K562 (cell line): ENCODE measurements around the gene RNASE4. TPM values are rescaled to one million over a fixed set of nuclear protein-coding genes. Genes with fewer than 3 reads are reported as not detected.
A peak's percentile ranks its signal among the peaks of the same experiment; 100 is the strongest.

Experiments used
- ATAC-seq: fragments of 200-7000 bp; cut with Tn5 transposase; 3 replicates; pipeline ENCODE4 v1.9.1; 2020; ENCODE audit warnings: moderate library complexity
- BruUV-seq: library from RNA; stranded (reverse); fragments of 400-500 nt; replicated peaks from 2 replicates; lab custom pipeline; 2021; lab: Mats Ljungman, UMichigan
- CTCF ChIA-PET: fragments of 300-600 bp; formaldehyde crosslinking; extraction: SDS; loops from one replicate; lab custom pipeline; 2021; ENCODE audit warnings: low intra/inter-chr PET ratio; lab: Yijun Ruan, JAX
- POLR2A ChIA-PET: fragments of 300-600, 350-650 bp; sonication (Branson Sonifier 250); formaldehyde crosslinking; extraction: SDS; loops from one replicate; lab custom pipeline; 2021; ENCODE audit warnings: antibody characterized with exemption, inconsistent platforms; lab: Yijun Ruan, JAX
- DNase-seq, 4 experiments: peaks; one replicate each; pipeline versions ENCODE4 v3.0.0 to v3.0.0-alpha.2; 2011 to 2018; ENCODE audit warnings: low spot score in 3 of 4, mixed read lengths in 3 of 4; ENCODE audit errors: extremely low read depth in 1 of 4
- FAIRE-seq: peaks from 2 replicates; lab custom pipeline; 2011; peaks lifted over from hg19 to GRCh38; lab: Jason Lieb, UNC
- H2AFZ ChIP-seq: 2 replicates; pipeline ENCODE4 v1.6.0; 2011; ENCODE audit warnings: low read depth, low read length, control low read depth, inconsistent platforms
- H3K27ac ChIP-seq: fragments of 200-600 bp; 3 replicates; pipeline ENCODE4 v1.8.0; 2011; ENCODE audit warnings: low read depth, mild to moderate bottlenecking, control low read depth, inconsistent platforms, low read length, moderate library complexity, mixed read lengths; ENCODE audit errors: extremely low read depth
- H3K27me3 ChIP-seq, 2 experiments: fragments of 300-600 bp in 1 of 2; 2 replicates in 1 of 2; 3 replicates in 1 of 2; pipeline versions ENCODE4 v1.6.0 to v1.8.0; 2011; ENCODE audit warnings: inconsistent platforms in 2 of 2, low read length in 2 of 2, mild to moderate bottlenecking in 1 of 2, mixed read lengths in 1 of 2, moderate library complexity in 1 of 2; ENCODE audit not compliant: control insufficient read depth in 2 of 2, insufficient read depth in 2 of 2
- H3K36me3 ChIP-seq: fragments of 300-600 bp; 3 replicates; pipeline ENCODE4 v1.8.0; 2011; ENCODE audit warnings: mild to moderate bottlenecking, low read length, inconsistent platforms; ENCODE audit not compliant: control insufficient read depth, insufficient read depth
- H3K4me1 ChIP-seq, 2 experiments: fragments of 200-600 bp in 1 of 2; replicated peaks in 1 of 2; 2 replicates in 1 of 2; 3 replicates in 1 of 2; pipeline versions ENCODE4 v1.5.1 to v1.8.0; 2011; ENCODE audit warnings: inconsistent platforms in 2 of 2, low read length in 2 of 2, mild to moderate bottlenecking in 1 of 2, mixed read lengths in 1 of 2, moderate library complexity in 1 of 2; ENCODE audit not compliant: control insufficient read depth in 2 of 2, insufficient read depth in 2 of 2
- H3K4me2 ChIP-seq: 2 replicates; pipeline ENCODE4 v1.6.1; 2011; ENCODE audit warnings: low read length, control low read depth, inconsistent platforms, mixed read lengths; ENCODE audit not compliant: insufficient read depth
- H3K4me3 ChIP-seq: fragments of 200-600 bp; sonication (generic), shearing (Covaris generic); 2 replicates; pipeline ENCODE4 v1.5.1; 2016; ENCODE audit warnings: control low read depth, inconsistent platforms
- H3K79me2 ChIP-seq: fragments of 200-600 bp; 3 replicates; pipeline ENCODE4 v1.8.0; 2011; ENCODE audit warnings: low read length, inconsistent platforms; ENCODE audit not compliant: control insufficient read depth, insufficient read depth
- H3K9ac ChIP-seq, 2 experiments: 2 replicates each; pipeline versions ENCODE4 v1.6.0 to v1.6.1; 2011; ENCODE audit warnings: low read depth in 2 of 2, low read length in 2 of 2, control low read depth in 1 of 2, inconsistent platforms in 1 of 2, mild to moderate bottlenecking in 1 of 2, mixed read lengths in 1 of 2; ENCODE audit not compliant: insufficient read depth in 1 of 2
- H3K9me1 ChIP-seq: one replicate; pipeline ENCODE4 v1.6.0; 2011; ENCODE audit warnings: inconsistent platforms, mild to moderate bottlenecking, low read length, moderate library complexity; ENCODE audit not compliant: control insufficient read depth, insufficient read depth
- H3K9me3 ChIP-seq: replicated peaks from 2 replicates; pipeline ENCODE4 v1.5.1; 2011; ENCODE audit warnings: low read depth, low read length, inconsistent platforms; ENCODE audit not compliant: control insufficient read depth, insufficient read depth
- H4K20me1 ChIP-seq: replicated peaks from 2 replicates; pipeline ENCODE4 v1.6.1; 2011; ENCODE audit warnings: low read length, inconsistent platforms, mixed read lengths; ENCODE audit not compliant: control insufficient read depth, insufficient read depth
- FOSL1 ChIP-seq: fragments of 200-800 bp; sonication (Bioruptor generic); conservative IDR thresholded peaks from 2 replicates; pipeline ENCODE4 v1.6.1; 2016; ENCODE audit warnings: missing genetic modification characterization, missing compliant biosample characterization
- IFI16 ChIP-seq: fragments of 250-450 bp; sonication (Bioruptor Pico); IDR thresholded peaks from 2 replicates; pipeline ENCODE4 v2.1.2; 2022; ENCODE audit warnings: mild to moderate bottlenecking, inconsistent platforms
- JUND ChIP-seq, 2 experiments: IDR thresholded peaks; 2 replicates in 1 of 2; 3 replicates in 1 of 2; pipeline ENCODE4 v1.6.1; 2011; ENCODE audit warnings: borderline replicate concordance in 2 of 2, low read depth in 2 of 2, low read length in 2 of 2, improper control_type of control experiment in 1 of 2, missing biosample characterization in 1 of 2, missing genetic modification characterization in 1 of 2, missing genetic modification reagents in 1 of 2
- KAT8 ChIP-seq: fragments of 450-650 bp; IDR thresholded peaks from 2 replicates; pipeline ENCODE4 v1.6.1; 2016; ENCODE audit warnings: low read depth, mild to moderate bottlenecking
- NR2C2 ChIP-seq, 2 experiments: fragments of 200-800 bp in 1 of 2; sonication (Bioruptor generic) in 1 of 2; sonication (generic) in 1 of 2; formaldehyde crosslinking in 1 of 2; IDR thresholded peaks; 2 replicates each; pipeline versions ENCODE4 v1.6.1 to v1.8.0; 2016 to 2022; ENCODE audit warnings: mild to moderate bottlenecking in 1 of 2, missing compliant biosample characterization in 1 of 2, missing genetic modification characterization in 1 of 2, missing genetic modification reagents in 1 of 2
- SMAD4 ChIP-seq: fragments of 250-450 bp; sonication (Bioruptor Pico); conservative IDR thresholded peaks from 2 replicates; pipeline ENCODE4 v1.8.0; 2021; ENCODE audit warnings: inconsistent platforms, mild to moderate bottlenecking, moderate library complexity
- YY1 ChIP-seq, 3 experiments: IDR thresholded peaks; 2 replicates each; pipeline ENCODE4 v1.6.1; 2011; ENCODE audit warnings: low read length in 2 of 3, mild to moderate bottlenecking in 2 of 3, moderate library complexity in 2 of 3, borderline replicate concordance in 1 of 3, control low read depth in 1 of 3, low read depth in 1 of 3; ENCODE audit not compliant: insufficient read depth in 3 of 3, insufficient replicate concordance in 2 of 3, control insufficient read depth in 1 of 3, insufficient read length in 1 of 3; ENCODE audit errors: extremely low read depth in 1 of 3
- ZFX ChIP-seq: sonication (generic); formaldehyde crosslinking; IDR thresholded peaks from 2 replicates; pipeline ENCODE4 v1.8.0; 2022; ENCODE audit warnings: mild to moderate bottlenecking, missing genetic modification reagents, moderate library complexity
- ZNF280A ChIP-seq: fragments of 450-650 bp; IDR thresholded peaks from 2 replicates; pipeline ENCODE4 v1.6.1; 2018; ENCODE audit warnings: mild to moderate bottlenecking, low read depth; ENCODE audit not compliant: partially characterized antibody
- ZNF41 ChIP-seq: fragments of 250-450 bp; sonication (Bioruptor Pico); conservative IDR thresholded peaks from 2 replicates; pipeline ENCODE4 v1.4.0; 2020; ENCODE audit warnings: mild to moderate bottlenecking
- WGBS: fragments of 100-300 bp; shearing (Covaris generic); methylation state at CpG from one replicate; pipeline ENCODE4 v1.1.6; 2016; ENCODE audit warnings: low coverage, mixed read lengths; ENCODE audit not compliant: insufficient coverage; ENCODE audit errors: missing lambda C conversion rate; 5-methylcytosine and 5-hydroxymethylcytosine counted together
- in situ Hi-C: fragments of 300-500 bp; cut with MboI; formaldehyde crosslinking; loops from 4 replicates; pipeline ENCODE4 v1.15.0; 2018; ENCODE audit warnings: inconsistent platforms, mixed read lengths
- intact Hi-C: fragments of 100-400 bp; cut with micrococcal nuclease; formaldehyde crosslinking; loops from 2 replicates; pipeline ENCODE4 v1.14.2; 2022
- polyA plus RNA-seq, 8 experiments: library from polyadenylated mRNA; depleted of rRNA in 4 of 8; stranded (reverse) in 5 of 8; unstranded in 3 of 8; fragments of >200 nt; fragmentation: Nextera tagmentation in 2 of 8; fragmentation: Illumina TruSeq in 1 of 8; extraction: Ambion mirVana in 2 of 8; extraction: Trizol in 1 of 8; gene quantifications; 2 replicates each; pipeline versions ENCODE4 v1.2.1 to v1.2.3, GENCODE V29; 2011 to 2014; ENCODE audit warnings: inconsistent platforms in 1 of 8, missing spikeins in 1 of 8
- total RNA-seq, 7 experiments: library from RNA; depleted of rRNA in 6 of 7; stranded (reverse); fragments of >200 nt in 6 of 7; fragmentation: Illumina TruSeq in 2 of 7; extraction: Trizol in 2 of 7; gene quantifications; 2 replicates each; pipeline versions ENCODE4 v1.2.1 to v1.2.3, GENCODE V29; 2011 to 2021; ENCODE audit warnings: low replicate concordance in 1 of 7

The RNASE4 gene
- total and polyA plus RNA-seq, 9 of the 15 experiments (the other 6 are each of a cell fraction or from before 2014, with no cell fraction given) = 0.09 to 0.22 (median 0.13) TPM; not detected in 2

- no peak for TF ChIP-seq JUND (IDR thresholded peaks at IDR 0.05; ENCODE audit: borderline replicate concordance, low read depth, low read length)
- 0 out of 3 replicates have a peak, but pooled peaks have one; percentile 10 for TF ChIP-seq JUND (tag; IDR thresholded peaks at IDR 0.05; ENCODE audit: borderline replicate concordance, low read depth, low read length)
- TF ChIP-seq, all 486 proteins: peak for 53
These were observed 2.8 kb upstream of the RNASE4 start (continued) for GRCh38 chr14:20681348-20682126.

DNA sequence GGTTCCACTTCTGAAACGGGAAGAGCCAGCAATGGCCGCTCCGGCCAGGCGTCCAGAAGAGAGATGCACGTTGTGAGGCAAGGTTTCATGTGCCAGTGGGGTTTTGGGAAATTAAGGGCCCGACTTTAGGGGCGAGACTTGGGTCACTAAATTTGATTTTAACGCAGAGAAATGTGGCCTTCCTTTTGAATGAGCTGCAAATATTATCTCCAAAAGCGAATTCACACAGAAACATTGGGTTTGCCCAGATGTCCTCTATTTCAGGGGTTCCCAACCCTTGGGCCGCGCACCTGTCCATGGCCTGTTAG, 2.3 kb upstream of the RNASE4 start:
- Histone ChIP-seq H3K9me1 (no peaks in the 10 kb centered on the region), H3K9ac (peak overlapping the region; percentile 50 to 88), H3K27ac (peak overlapping the region; percentile 62; the same call in 2 of the 3 replicates), H3K9me3 (no peaks in the 10 kb centered on the region), H2AFZ (peak overlapping the region; percentile 92), H3K27me3 (no peaks in the 10 kb centered on the region), H3K79me2 (no peaks in the 10 kb centered on the region), H3K4me3 (peak overlapping the region; percentile 75), H3K4me1 (peaks cover 10 to 13% of the 10 kb centered on the region in 2 experiments; a peak in 3 of 5 replicates), H4K20me1 (peaks cover 9% of the 10 kb centered on the region; the same call in 1 of the 2 replicates), H3K36me3 (no peaks in the 10 kb centered on the region), H3K4me2 (peak overlapping the region; percentile 94)
- CTCF ChIA-PET = interaction anchor here (1.0 kb wide), 1 partner anchor 73 kb away, joined by 3 read pairs; no protein-coding TSS in a partner anchor
- POLR2A ChIA-PET = interaction anchor here (0.7 to 1.7 kb wide), 3 partner anchors 19 to 562 kb away, joined by 3 to 6 read pairs (median 3); no protein-coding TSS in a partner anchor
- intact Hi-C loops = loop anchor here (2.0 to 5.0 kb wide), 2 partner anchors 49 to 340 kb away; partner anchors contain the start of gene PARP2
- no peak for ATAC-seq
- WGBS = 2% methylated on average over 10 of the region's 11 CpGs
- no peak for DNase-seq
- TSS peak; percentile 86 for BruUV-seq
- no peak for FAIRE-seq
- TF ChIP-seq IFI16 (CRISPR knock-in tag) = no peak
- no peak for TF ChIP-seq FOSL1
- TF ChIP-seq ZNF280A = no peak
- no peak for TF ChIP-seq NR2C2 (CRISPR knock-in tag; IDR thresholded peaks at IDR 0.05)
- 0 out of 2 replicates have a peak, but pooled peaks have one; percentile 1 for TF ChIP-seq NR2C2 (tag; IDR thresholded peaks at IDR 0.05)
- TF ChIP-seq ZNF41 (CRISPR knock-in tag) = no peak
- TF ChIP-seq SMAD4 (CRISPR knock-in tag) = no peak
- peak; percentile 18 for TF ChIP-seq ZFX (CRISPR knock-in tag)
- TF ChIP-seq YY1 (IDR thresholded peaks at IDR 0.05; ENCODE audit: borderline replicate concordance in 1 of 3, control insufficient read depth in 1 of 3, extremely low read depth in 1 of 3, insufficient read depth in 3 of 3, insufficient read length in 1 of 3, insufficient replicate concordance in 2 of 3, low read depth in 1 of 3, low read length in 2 of 3) = peak in 1 of 3 experiments; percentile 77
- TF ChIP-seq KAT8 = no peak
- in situ Hi-C loops = loop anchor here (5.0 kb wide), 1 partner anchor 50 kb away; no protein-coding TSS in a partner anchor
